Neuron (in vitro differentiated cells): ENCODE results near the gene CEP83.

ENCODE experiments used
- H2AFZ ChIP-seq: one replicate; pipeline ENCODE4 v1.6.1; 2013; ENCODE audit warnings: low read depth, mild to moderate bottlenecking, inconsistent platforms, low read length, moderate library complexity
- H3K27me3 ChIP-seq: one replicate; pipeline ENCODE4 v1.6.1; 2013; ENCODE audit warnings: low read length; ENCODE audit not compliant: insufficient read depth
- H3K36me3 ChIP-seq: one replicate; pipeline ENCODE4 v1.6.1; 2013; ENCODE audit warnings: low read length; ENCODE audit not compliant: insufficient read depth
- H3K4me1 ChIP-seq: one replicate; pipeline ENCODE4 v1.6.1; 2013; ENCODE audit warnings: low read length; ENCODE audit not compliant: insufficient read depth
- H3K4me3 ChIP-seq: 2 replicates; pipeline ENCODE4 v1.5.1; 2013; ENCODE audit warnings: mild to moderate bottlenecking, low read length, moderate library complexity
- H3K9me3 ChIP-seq: one replicate; pipeline ENCODE4 v1.6.1; 2013; ENCODE audit warnings: low read length

The CEP83 gene

GRCh38 chr12:94305130-94305957 is 154.3 kb downstream of the CEP83 start:
- H3K9me3 ChIP-seq = peaks cover 2% of the 10 kb centered on the region
- H3K4me3 ChIP-seq = no peak overlapping the region
- peaks cover 64% of the 10 kb centered on the region for H3K36me3 ChIP-seq
- H2AFZ ChIP-seq = no peak overlapping the region
- H3K4me1 ChIP-seq = no peaks in the 10 kb centered on the region
- no peaks in the 10 kb centered on the region for H3K27me3 ChIP-seq

- H3K9me3 ChIP-seq = peaks cover 2% of the 10 kb centered on the region
- peaks cover 68% of the 10 kb centered on the region for H3K36me3 ChIP-seq
- no peak overlapping the region for H2AFZ ChIP-seq
- H3K4me1 ChIP-seq = no peaks in the 10 kb centered on the region
- no peaks in the 10 kb centered on the region for H3K27me3 ChIP-seq
- no peak overlapping the region for H3K4me3 ChIP-seq
These were observed 155.1 kb downstream of the CEP83 start for GRCh38 chr12:94304566-94305061.

GRCh38 chr12:94304012-94304411 is 155.7 kb downstream of the CEP83 start:
- peaks cover 69% of the 10 kb centered on the region for H3K36me3 ChIP-seq
- H2AFZ ChIP-seq = no peak overlapping the region
- no peaks in the 10 kb centered on the region for H3K4me1 ChIP-seq
- peaks cover 2% of the 10 kb centered on the region for H3K9me3 ChIP-seq
- H3K27me3 ChIP-seq = no peaks in the 10 kb centered on the region
- H3K4me3 ChIP-seq = no peak overlapping the region

GRCh38 chr12:94299846-94300245 is 159.8 kb downstream of the CEP83 start:
- Histone ChIP-seq H3K9me3 (peaks cover 2% of the 10 kb centered on the region), H3K27me3 (no peaks in the 10 kb centered on the region), H3K36me3 (peaks cover 60% of the 10 kb centered on the region), H3K4me1 (no peaks in the 10 kb centered on the region), H2AFZ (no peak overlapping the region), H3K4me3 (no peak overlapping the region)

- Histone ChIP-seq H3K4me3 (no peak overlapping the region), H3K27me3 (no peaks in the 10 kb centered on the region), H3K36me3 (peaks cover 48% of the 10 kb centered on the region), H3K9me3 (peaks cover 2% of the 10 kb centered on the region), H3K4me1 (no peaks in the 10 kb centered on the region), H2AFZ (no peak overlapping the region)
These were observed 161.7 kb downstream of the CEP83 start for GRCh38 chr12:94297876-94298505.

- no peaks in the 10 kb centered on the region for H3K27me3 ChIP-seq
- H3K9me3 ChIP-seq = peaks cover 2% of the 10 kb centered on the region
- H2AFZ ChIP-seq = no peak overlapping the region
- H3K36me3 ChIP-seq = peaks cover 45% of the 10 kb centered on the region
- H3K4me3 ChIP-seq = no peak overlapping the region
- no peaks in the 10 kb centered on the region for H3K4me1 ChIP-seq
These were observed 162.5 kb downstream of the CEP83 start for GRCh38 chr12:94297096-94297699.

- Histone ChIP-seq H3K9me3 (no peaks in the 10 kb centered on the region), H3K4me1 (peaks cover 11% of the 10 kb centered on the region), H3K4me3 (no peak overlapping the region), H3K36me3 (peaks cover 5% of the 10 kb centered on the region), H3K27me3 (no peaks in the 10 kb centered on the region), H2AFZ (no peak overlapping the region)
These were observed 169.3 kb downstream of the CEP83 start for GRCh38 chr12:94290353-94290752.

GRCh38 chr12:94289461-94290312 is 170.0 kb downstream of the CEP83 start:
- no peak overlapping the region for H3K4me3 ChIP-seq

GRCh38 chr12:94287245-94287628 is 172.4 kb downstream of the CEP83 start:
- Histone ChIP-seq H3K4me1 (peaks cover 11% of the 10 kb centered on the region), H3K27me3 (no peaks in the 10 kb centered on the region), H3K36me3 (peaks cover 4% of the 10 kb centered on the region), H3K9me3 (no peaks in the 10 kb centered on the region), H2AFZ (no peak overlapping the region), H3K4me3 (no peak overlapping the region)

More at GRCh38 chr12:94289461-94290312, 170.0 kb downstream of the CEP83 start:
- Histone ChIP-seq H2AFZ (no peak overlapping the region), H3K36me3 (peaks cover 4% of the 10 kb centered on the region), H3K27me3 (no peaks in the 10 kb centered on the region), H3K4me1 (peaks cover 11% of the 10 kb centered on the region), H3K9me3 (no peaks in the 10 kb centered on the region)

- no peak overlapping the region for H2AFZ ChIP-seq
- peaks cover 11% of the 10 kb centered on the region for H3K4me1 ChIP-seq
- no peaks in the 10 kb centered on the region for H3K27me3 ChIP-seq
- H3K4me3 ChIP-seq = no peak overlapping the region
- H3K9me3 ChIP-seq = no peaks in the 10 kb centered on the region
- H3K36me3 ChIP-seq = peaks cover 4% of the 10 kb centered on the region
These were observed 173.0 kb downstream of the CEP83 start for GRCh38 chr12:94286583-94287244.

- H3K9me3 ChIP-seq = no peaks in the 10 kb centered on the region
- H3K36me3 ChIP-seq = peaks cover 4% of the 10 kb centered on the region
- H3K4me1 ChIP-seq = peaks cover 11% of the 10 kb centered on the region
- H3K4me3 ChIP-seq = no peak overlapping the region
- no peak overlapping the region for H2AFZ ChIP-seq
- H3K27me3 ChIP-seq = no peaks in the 10 kb centered on the region
These were observed 173.6 kb downstream of the CEP83 start for GRCh38 chr12:94285943-94286582.

GRCh38 chr12:94284859-94285258 is 174.8 kb downstream of the CEP83 start:
- Histone ChIP-seq H2AFZ (no peak overlapping the region), H3K36me3 (peaks cover 4% of the 10 kb centered on the region), H3K27me3 (no peaks in the 10 kb centered on the region), H3K9me3 (no peaks in the 10 kb centered on the region), H3K4me1 (peaks cover 7% of the 10 kb centered on the region), H3K4me3 (no peak overlapping the region)
